ENCODE results near the gene DGUOK.
"Not testable (repeated sequence)": the region's sequence is repeated elsewhere in the genome, so short reads cannot be mapped to it uniquely, and the experiment has no call there.

The DGUOK gene

DNA sequence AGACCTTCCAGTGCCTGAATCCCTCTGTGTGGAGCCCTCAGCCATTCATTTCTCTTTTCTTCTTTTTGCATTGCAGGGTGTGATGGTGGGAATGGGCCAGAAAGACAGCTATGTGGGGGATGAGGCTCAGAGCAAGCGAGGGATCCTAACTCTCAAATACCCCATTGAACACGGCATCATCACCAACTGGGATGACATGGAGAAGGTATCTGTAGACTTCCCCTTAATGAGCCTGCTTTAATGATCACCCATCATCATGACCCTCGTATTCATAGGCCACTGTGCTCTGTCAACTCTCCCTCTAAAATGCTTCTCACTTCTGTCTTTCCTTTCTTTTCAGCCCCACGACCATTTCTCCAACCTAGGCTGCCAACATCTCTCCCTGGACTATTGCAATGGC lies 24.4 kb upstream of the DGUOK start:
- no peak for DNase-seq

DNA sequence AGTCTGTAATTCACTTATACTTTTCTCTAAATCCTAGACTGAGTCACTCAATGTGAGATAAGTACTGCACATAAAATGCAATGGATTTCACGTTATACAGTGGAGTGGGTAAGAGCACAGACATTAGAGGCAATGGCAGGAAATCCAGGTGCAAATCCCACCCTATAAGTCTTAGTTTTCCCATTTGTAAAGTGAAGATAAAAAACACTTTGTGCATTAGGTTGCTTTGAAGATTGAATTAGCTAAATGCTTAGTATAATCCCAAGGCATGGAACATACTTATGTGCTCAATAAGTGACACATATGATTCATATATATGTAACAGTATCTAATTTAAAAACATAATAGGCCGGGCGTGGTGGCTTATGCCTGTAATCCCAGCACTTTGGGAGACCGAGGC lies 23.4 kb upstream of the DGUOK start:
- no peak for DNase-seq

DNA sequence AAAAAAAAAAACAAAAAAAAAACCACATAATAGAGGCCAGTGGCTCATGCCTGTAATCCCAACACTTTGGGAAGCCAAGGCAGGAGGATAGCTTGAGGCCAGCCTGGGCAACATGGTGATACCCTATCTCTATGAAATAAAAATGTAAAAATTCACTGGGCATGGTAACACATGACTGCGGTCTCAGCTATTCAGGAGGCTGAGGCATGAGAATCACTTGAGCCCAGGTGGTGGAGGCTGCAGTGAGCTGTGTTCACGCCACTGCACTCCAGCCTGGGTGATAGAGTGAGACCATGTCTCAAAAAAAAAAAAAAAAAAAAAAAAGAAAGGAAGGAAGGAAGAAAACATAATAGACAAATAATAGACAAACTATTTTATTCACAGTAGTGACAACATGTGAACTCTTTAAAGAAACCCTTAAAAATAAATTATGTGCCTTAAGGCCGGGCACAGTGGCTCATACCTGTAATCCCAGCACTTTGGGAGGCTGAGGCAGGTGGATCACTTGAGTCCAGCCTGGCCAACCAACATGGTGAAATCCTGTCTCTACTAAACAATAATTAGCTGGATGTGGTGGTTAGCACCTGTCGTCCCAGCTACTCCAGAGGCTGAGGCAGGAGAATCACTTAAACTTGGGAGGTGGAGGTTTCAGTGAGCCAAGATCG lies 22.6 kb upstream of the DGUOK start:
- not testable (repeated sequence) for DNase-seq

DNA sequence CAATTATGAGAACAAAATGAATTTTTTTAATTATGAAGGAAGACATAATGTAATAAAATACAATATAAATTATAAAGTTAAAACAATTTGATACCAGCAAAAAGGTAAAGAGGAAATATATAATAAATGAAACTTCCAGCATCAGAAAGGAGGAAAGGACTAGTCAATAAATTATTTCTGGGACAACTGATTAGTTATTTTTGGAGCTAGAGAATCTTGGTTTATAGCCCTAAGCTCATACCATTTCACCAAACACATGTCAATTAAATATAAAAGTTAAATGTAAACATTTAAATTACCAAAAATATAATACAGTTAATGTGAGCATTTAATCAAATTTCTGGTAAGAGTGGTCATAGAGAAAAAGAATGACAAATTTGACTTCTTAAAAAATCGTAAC lies 21.7 kb upstream of the DGUOK start:
- no peak for DNase-seq

DNA sequence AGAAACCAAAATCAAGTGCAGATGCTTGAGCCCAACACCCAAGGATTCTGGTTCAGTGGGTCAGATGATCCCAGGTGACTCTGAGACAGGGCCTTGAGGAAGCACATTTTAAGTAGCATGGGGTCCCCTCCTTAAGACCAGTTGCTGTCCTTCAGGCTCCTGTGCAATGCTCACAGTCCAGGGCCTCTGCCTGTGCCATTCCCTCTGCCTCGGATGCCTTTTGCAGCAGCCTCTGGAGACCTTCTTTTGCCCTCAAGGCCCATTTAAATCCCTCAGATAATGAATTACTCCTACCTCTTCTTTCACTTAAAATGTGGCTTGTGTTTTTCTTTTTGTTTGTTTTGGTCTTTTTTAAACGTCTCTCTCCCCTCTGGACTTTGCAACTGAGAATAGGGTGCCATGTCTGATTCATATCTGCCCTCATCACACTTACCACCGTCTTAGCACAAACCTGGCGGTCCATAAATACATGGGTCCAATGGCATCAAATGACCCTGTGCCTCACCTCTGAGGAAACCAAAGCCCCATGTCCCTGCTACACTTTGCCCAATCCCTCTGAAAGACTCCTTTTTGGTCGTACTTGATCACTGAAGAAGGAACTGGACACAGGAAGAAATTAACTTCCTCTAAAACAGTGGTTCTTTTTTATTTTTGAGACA lies 19.7 kb upstream of the DGUOK start:
- no peak for DNase-seq

DNA sequence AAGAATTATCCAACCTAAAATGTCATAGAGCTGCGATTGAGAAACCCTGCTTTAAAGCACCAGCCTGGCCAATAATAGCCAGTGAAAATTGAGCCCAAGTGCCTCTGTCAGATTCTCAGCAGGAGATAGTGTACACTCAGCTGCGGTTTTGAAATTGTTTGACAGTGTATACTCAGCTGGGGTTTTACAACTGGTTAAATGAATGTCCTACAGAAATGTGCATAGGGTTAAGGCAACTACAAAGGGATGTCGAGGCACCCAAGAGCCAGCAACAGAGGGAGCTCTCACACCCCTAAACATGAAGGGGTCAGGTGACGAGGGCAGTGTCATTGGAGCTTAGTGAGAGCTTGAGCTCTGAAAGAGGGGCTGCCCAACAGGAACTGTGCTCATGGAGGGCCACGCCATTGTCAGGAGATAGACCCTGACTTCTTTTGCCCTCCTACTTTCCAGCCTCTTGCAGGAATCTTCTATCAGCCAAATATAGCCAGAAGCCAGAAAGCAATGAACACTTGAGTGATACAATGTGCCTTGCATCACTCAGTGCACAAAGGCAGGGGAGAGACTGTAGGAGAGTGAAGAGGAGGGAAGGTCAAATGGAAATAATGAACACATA lies 18.7 kb upstream of the DGUOK start:
- DNase-seq, result no peak

DNA sequence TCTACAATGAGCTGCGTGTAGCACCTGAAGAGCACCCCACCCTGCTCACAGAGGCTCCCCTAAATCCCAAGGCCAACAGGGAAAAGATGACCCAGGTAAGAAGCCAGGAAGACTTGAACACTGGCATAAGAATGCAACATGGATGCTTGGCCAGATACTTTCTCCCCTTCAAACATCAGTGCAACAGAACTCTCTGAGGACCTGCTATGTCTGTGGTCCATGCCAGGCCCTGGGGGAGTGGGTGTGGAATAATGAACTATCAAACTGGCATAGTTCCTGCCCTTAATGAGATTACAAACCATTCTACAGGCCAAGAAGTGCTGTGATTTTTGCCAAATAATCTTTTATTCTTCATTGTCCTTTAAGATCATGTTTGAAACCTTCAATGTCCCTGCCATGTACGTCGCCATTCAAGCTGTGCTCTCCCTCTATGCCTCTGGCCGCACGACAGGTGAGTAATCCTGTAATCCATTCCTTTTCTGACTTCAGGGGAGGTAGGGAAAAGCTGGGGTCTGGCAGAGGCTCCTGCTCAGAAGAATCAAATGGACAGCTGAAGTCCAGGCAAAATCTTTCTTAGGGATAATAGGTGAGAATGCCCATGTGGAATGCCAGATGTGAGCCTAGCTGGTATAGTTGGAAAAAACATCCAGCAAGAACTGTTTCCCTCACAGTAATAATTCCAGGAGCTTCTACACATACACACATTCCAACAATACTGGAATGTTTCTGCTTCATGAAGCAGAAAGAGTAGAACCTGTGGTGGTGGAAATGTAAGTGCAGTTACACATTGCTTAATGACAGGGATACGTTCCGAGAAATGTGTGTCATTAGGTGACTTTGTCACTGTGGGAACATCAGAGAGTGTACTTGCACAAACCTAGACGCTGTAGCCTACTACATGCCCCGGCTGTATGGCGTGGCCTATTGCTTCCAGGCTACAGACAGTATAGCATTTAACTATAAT lies 17.7 kb upstream of the DGUOK start:
- no peak for DNase-seq

DNA sequence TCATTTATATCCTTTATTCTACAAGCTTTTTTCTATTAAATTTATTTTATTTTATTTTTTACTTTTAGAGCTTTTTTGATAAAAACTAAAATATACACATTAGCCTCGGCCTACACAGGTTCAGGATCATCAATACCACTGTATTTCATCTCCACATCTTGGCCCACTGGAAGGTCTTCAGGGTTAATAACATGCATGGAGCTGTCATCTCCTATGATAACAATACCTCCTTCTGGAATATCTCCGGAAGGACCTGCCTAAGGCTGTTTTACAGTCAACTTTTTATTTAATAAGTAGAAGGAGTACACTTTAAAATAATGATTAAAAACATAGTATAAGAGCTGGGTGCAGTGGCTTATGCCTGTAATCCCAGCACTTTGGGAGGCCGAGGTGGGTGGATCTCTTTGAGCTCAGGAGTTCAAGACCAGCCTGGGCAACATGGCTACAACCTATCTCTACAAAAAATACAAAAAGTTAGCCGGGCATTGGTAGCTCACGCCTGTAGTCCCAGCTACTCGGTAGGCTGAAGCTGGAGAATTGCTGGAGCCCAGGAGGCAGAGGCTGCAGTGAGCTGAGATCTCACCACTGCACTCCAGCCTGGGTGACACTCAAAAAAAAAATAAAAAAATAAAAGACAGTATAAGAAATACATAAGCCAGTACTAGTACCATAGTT lies 15.7 kb upstream of the DGUOK start:
- DNase-seq, result no peak

DNA sequence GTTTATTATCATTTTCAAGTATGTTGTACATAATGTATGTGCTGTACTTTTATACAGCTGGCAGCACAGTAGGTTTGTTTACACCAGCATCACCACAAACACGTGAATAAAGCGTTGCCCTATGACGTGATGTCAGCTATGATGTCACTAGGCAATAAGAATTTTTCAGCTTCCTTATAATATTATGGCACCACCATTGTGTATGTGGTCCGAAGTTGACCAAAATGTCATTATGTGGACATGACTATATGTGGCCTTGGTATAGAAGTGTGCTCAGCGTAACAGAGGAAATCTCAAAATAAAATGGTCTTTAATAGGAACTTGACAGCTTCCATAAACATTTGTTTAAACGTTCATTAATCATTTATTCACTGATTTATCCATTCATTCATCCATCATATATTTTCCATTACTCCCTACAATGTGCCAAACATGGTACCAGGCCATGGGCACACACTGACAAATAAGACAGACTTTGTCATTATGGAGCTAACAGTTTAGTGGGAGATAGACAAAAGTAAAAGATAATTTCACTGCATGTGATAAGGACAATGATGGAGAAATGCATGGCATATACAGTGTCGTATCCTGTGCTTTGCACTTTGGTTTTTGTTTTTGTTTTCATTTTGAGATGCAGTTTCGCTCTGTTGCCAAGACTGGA lies 15.0 kb upstream of the DGUOK start:
- DNase-seq, result no peak

DNA sequence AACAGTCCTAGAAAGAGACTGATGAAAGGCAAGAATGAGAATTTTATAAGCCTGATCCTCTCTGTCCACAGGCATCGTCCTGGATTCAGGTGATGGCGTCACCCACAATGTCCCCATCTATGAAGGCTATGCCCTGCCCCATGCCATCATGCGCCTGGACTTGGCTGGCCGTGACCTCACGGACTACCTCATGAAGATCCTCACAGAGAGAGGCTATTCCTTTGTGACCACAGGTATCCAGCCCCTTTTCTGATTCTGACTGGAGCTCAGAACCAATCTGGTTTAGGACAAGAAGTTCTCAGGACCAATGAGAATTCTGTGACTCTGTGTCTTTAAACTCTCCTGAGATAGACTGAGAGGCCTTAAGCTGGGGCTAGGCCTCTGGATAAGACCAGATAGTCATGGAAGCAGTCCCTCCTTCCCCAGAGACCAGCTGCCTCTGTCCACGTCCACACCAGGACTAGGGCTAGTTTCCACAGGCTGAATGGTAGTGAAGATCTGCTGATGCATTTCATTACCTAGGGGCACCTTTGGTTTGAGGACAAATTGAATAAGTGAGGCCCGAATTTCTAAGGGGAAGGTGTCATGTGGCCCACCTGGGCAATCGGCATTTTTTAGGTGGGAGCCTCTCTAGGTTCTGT lies 13.1 kb upstream of the DGUOK start:
- DNase-seq, result no peak

DNA sequence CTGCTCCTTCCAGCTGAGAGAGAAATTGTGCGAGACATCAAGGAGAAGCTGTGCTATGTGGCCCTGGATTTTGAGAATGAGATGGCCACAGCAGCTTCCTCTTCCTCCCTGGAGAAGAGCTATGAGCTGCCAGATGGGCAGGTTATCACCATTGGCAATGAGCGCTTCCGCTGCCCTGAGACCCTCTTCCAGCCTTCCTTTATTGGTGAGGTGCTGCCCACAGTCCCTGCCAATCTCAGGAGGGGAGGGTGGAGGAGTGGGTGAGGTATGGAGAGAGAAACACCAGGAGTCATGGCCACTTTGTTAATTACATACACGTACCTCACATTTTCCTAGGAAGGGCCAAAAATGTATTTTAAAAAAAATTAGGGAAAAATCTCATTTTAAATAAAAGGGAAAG lies 12.0 kb upstream of the DGUOK start:
- no peak for DNase-seq

DNA sequence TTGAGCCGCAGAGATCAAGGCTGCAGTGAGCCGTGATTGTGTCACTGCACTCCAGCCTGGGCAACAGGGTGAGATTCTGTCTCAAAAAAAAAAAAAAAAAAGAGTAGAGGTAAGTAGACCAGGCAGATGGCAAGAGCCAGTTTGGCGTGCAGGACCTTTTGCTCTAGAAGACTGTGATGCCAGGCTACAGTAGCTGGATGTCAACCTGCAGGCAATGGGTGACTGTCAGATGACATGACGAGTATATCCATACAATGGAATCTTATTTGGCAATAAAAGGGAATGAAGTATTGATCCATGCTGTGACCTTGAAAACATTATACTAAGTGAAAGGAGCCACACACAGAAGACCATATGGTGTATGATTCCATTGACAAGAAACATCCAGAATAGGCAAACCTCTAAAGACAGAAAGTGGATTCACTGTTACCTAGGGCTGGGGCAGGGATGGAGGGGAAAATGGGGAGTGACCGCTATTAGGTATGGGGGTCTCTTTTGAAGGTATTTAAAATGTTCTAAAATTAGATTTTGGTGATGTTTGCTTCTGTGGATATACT lies 11.2 kb upstream of the DGUOK start:
- no peak for DNase-seq

DNA sequence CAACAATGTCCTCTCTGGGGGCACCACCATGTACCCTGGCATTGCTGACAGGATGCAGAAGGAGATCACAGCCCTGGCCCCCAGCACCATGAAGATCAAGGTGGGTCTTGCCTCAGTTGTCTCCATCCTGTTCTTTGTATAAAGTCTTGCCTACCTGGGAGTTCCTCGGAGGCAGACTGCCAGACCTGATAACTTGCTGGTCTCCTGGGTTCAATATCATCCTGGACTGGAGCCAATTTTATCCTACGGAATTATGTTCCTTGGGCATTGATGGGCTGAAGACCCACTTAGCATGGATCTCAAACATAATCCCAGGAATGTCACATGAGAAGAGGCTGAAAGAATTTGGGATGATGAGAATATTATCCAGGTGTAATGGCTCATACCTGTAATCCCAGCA lies 10.0 kb upstream of the DGUOK start:
- no peak for DNase-seq

DNA sequence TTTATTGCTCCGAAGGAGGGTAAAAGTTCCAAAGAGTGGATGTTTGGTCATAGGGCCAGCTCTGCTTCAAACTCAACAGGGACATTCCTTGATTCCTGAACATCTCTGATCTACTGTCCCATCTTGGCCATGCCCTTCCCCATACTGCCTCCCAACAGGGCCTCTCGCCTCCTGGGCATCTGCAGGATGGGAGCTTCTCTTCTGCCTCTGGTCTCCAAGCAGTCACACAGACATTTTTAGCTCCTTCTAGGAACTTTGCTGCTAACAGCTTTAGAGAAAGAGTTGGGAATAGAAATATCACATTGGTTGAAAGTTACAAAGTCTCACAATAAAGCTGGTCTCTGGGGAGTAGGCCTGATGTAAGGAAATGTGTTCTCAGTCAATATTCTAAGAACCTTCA lies 9.4 kb upstream of the DGUOK start:
- DNase-seq, result no peak

DNA sequence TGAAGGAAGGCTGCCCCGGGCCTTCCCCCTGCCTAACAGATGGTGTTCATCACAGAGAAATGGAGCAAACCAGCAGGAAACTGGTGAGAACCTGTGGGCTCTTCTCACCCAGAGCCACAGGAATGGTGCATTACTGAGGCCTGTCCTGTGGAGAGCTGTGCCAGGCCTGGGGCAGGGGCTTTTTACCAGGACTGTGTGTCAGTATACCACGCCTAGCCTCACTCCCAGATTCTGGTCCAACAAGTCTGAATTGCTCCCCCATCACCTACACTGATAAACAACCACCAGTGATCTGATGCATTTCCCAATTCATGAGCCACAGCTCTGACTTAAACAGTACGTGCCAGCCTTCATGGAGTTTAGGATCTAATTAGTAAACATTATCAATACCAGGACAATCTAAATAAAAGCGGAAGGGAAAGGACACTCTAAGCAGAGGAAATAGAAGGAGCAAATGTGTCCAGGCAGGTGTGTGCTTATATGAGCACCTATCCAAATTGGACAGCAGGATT lies 8.9 kb upstream of the DGUOK start:
- DNase-seq, result no peak

DNA sequence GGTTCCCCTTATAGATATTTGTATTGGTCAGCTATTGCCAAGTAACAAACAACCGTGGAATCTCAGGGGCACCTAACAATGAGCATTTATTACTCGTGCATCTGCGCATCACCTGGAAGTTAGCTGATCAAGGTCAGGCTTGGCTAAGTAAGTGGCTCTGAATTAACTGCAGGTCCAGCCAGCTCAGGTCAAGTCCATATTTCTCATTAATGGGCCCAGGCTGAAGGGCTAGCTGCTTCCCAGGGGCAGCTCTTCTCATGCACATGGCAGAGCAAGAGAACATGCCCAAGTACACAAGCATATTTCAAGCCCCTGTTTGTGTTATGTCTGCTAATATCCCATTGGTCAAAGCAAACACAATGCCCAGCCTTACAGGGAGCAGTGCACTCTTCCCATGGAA lies 7.8 kb upstream of the DGUOK start:
- no peak for DNase-seq

DNA sequence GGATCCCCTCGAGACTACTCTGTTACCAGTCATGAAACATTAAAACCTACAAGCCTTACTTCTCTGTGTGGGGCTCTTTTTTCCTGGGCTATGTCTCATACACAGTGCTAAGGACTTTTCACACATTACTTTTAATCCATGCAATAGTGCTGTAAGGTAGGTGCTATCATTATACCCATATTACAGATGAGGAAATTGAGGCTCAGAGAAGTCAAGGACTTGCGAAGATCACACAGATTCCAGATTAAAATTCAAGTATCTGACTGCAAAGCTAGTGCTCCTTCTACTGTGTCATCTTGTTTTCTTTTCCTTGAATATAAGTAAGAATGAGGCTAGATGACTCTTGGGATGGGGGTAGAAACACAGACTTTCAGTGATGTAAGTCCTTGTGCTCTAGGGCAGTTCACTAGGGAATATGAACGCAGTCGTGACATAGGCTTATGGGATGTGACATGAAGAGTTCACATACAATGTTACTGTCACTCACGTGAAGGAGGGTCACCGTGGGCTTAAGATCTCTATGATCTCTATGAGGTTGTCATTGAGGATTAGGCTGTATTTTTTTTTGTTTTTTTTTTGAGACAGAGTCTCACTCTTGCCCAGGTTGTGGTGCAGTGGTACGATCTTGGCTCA lies 7.0 kb upstream of the DGUOK start:
- DNase-seq, result no peak

DNA sequence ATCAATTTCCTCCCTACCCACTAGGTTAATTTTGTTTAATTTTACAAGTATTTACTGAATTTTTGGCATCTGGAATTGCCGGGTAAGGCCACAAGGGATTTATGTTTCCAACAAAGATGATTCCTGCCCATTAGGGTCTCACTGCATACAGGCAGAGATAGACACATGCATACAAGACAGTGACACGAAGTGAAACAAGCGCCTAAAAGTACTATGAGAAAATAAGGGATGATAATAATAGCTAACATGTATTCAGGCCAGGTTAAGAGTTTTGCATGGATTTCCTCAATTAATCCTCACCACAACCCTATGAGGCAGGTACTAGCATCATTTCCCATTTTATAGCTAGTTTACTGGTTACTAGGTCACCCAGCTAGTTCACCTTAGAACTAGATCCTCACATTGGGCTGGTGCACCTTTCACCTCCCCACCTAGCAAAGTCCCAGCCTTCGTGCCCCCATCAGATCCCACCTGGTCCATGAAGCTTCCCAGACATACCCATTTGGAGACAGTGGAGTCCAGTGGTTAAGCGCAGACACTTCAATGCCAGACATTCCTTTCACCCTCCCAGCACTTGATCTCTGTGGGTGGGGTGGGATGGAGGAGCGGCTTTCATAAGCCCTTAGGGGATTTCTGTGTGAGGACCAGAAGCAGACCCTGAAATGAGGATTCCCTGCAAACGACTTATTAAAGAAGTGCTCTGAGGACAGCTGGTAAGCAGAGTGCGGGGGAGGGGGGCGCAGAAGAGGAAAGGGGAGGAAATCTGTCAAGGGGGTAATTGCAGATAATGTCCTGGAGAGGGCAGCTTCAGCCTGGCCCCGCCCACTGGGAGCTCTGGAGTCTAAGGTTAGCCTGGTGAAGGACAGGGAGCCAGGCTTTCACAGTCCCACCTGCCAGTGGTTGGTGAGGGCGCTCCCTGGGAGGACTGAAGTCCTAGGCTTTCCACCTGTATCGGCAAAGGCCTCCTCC lies 5.8 kb upstream of the DGUOK start:
- DNase-seq, result no peak

DNA sequence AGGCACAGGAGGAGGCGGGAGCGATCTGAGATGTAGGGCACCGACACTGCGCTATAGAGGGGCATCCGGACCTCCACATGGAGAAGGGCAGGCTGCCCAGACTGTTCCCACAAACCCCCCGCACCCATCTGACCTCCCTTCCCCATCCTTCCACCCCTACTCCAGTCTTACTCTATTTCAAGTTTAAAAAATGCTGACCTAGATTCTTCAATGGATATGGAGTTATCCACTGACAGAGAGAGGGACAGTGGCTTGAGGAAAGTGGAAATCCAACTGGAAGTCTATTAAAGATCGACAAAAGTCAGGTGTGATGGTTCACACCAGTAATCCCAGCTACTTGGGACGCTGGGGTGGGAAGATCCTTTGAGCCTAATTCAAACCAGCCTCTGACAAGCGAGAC lies 5.1 kb upstream of the DGUOK start:
- no peak for DNase-seq

DNA sequence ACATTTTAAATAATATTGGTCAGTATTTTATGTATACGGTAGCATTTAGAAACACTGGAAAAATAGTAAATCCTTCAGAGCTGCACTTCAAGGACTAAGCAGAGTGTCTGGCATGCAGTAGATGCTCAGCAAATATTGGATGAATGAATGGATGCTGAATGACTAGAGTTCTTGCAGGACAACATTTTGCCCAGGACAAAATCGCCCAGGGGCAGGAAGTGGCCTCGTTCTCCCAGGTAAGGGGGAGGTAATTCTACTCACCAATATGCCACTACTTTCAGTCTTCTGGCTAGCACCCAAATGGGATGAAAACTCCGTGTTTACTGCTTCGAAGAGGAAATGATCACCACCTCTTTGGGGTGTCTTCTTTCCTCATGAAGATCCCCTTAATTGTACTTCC lies 4.0 kb upstream of the DGUOK start:
- DNase-seq, result no peak
